HG02870 (cell line): ENCODE data around the gene PPIG.
"Not testable (repeated sequence)": the region's sequence is repeated elsewhere in the genome, so short reads cannot be mapped to it uniquely, and the experiment has no call there.

Experiments
- ATAC-seq: cut with Tn5 transposase; IDR thresholded peaks from one replicate; pipeline ENCODE4 v1.9.1; 2021; ENCODE audit warnings: mild to moderate bottlenecking, moderate library complexity; ENCODE audit not compliant: unreplicated experiment

Gene PPIG

GRCh38 chr2:169585673-169586072 is 1.5 kb downstream of the PPIG start:
- no peak for ATAC-seq

- no peak for ATAC-seq
Measured at GRCh38 chr2:169590804-169591203, 6.7 kb downstream of the PPIG start.

DNA sequence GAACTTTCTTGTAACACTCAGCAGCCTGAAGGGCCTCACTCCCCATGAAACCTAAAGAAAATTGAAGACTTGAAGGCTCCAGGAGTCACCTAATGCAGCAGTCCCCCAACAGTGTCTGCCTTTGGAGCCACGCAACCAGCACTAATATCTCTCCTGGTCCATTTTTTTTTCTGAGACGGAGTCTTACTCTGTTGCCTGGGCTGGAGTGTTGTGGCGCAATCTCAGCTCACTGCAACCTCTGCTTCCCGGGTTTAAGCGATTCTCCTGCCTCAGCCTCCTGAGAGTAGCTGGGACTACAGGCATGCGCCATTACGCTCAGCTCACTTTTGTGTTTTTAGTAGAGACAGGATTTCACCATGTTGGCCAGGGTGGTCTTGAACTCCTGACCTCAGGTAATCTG is 12.4 kb downstream of the PPIG start:
- ATAC-seq: not testable (repeated sequence)

GRCh38 chr2:169598982-169599381 is 14.8 kb downstream of the PPIG start:
- ATAC-seq: no peak

DNA sequence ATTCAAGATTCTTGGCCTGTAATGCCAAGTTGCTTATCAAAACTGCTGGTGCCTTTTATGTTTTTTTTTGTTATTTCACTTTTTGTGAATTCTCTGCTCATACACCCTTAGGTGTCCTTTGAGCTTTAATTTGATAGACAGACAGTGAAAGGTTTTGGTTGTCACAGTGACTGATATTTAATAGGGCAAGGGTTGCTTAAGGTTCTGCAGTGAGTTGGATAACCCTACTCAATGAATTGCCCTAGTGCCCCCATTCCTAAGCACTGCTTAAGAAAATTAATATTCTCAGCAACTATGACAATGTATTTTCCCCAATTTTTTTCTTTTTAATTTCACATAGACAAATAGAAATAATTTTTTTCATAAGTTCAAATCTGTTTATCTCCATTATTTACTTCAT is 15.4 kb downstream of the PPIG start:
- no peak for ATAC-seq

DNA sequence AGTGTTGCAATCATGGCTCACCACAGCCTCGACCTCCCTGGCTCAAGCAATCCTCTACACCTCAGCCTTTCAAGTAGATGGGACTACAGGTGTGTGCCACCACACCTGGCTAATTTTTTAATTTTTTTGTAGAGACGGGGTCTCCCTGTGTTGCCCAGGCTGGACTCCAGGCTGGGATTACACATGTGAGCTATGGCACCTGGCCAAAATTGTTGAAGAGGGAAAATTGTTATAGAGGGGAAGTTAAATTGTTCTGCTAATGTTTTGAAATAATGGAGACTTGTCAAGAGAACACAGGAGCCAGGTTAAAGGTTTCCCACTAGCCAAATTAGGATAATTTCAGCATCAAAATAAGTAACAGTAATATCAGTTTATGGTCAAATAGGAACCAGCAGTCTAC is 25.1 kb downstream of the PPIG start:
- no peak for ATAC-seq

- ATAC-seq: no peak
Measured at GRCh38 chr2:169613876-169614275, 29.7 kb downstream of the PPIG start.

DNA sequence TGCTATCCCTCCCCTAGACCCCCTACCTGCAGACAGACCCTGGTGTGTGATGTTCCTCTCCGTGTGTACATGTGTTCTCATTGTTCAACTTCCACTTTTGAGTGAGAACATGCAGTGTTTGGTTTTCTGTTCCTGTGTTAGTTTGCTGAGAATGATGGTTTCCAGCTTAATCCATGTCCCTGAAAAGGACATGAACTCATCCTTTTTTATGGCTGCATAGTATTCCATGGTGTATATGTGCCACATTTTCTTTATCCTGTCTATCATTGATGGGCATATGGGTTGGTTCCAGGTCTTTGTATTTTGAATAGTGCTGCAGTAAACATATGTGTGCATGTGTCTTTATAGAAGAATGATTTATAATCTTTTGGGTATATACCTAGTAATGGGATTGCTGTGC is 31.8 kb downstream of the PPIG start:
- not testable (repeated sequence) for ATAC-seq

- ATAC-seq: no peak
Measured at GRCh38 chr2:169619946-169620345, 35.8 kb downstream of the PPIG start.

DNA sequence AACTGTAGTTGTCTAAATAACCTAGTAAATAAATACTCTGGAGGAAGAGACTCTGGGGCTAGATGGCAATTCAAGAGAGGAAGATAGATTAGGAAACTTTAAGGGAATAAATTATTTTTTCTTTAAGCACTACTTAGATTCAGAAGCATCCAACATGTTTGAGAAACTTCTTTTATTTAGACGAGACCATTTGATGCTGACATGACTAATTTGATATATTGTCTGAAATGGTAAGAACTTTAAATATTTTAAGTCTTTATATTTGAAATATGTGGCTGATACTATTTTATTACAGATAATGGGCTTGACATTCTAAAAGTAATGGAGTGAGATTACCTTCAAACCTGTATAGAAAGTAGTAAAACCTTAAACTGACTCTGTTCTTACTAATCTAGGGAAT is 36.4 kb downstream of the PPIG start:
- no peak for ATAC-seq

GRCh38 chr2:169623235-169623634 is 39.1 kb downstream of the PPIG start:
- ATAC-seq: no peak

GRCh38 chr2:169625781-169626180 is 41.6 kb downstream of the PPIG start:
- no peak for ATAC-seq

GRCh38 chr2:169636440-169637097 is 52.4 kb downstream of the PPIG start:
- no peak for ATAC-seq

DNA sequence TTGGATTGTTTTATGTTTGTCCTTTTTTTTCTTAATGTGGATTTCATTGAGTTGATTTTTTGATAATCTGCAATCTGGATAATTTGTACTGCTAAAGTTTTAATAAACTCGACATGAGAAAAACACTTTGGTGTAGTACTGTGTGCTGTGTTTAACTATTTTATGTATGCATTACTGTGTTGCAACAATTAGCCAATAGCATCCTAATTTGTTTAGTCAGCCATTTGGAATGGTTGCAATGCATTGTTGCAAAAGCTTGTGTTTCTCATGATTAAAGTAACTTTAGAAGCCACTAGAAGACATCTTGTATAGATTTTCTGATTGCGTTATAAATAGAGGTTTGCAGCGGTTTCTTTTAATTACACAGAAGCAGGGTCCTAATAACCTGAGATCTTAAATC is 53.5 kb downstream of the PPIG start:
- ATAC-seq: no peak

DNA sequence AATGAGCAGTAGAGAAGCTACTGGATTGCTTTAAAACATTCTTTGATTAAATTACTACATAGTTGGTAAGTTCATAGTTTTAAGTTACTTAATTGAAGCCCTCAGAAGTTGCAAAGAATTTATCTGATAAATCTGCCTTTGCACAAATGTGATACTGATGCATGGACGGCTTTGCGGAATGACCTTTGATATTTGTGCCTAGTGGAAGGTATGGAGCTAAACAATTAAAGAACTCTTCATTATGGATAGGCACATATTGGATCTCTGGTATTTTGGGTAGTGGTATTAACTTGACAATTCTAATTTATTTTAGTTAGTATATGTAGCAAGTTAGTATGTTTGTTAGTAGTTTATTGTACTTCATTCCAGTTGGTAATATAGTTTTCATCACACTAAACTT is 56.0 kb downstream of the PPIG start:
- ATAC-seq: no peak

DNA sequence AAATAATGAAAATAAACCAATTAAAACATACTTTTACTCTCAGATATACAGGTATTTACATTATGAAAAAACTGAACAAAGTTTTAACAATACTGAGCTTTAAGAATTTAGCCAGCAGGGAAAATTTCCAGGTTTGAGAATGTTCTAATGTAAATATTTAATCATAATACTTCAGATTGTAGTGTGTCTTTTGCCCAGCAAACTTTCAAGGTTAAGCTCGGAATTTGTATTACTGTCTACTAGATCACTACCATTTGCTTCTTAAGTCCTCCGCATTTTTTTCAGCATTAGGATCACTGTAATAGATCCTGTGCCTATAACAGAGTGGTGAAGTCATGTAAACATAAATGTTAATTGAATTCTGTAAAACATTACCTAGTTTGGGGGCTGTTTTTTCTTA is 57.3 kb downstream of the PPIG start:
- no peak for ATAC-seq

DNA sequence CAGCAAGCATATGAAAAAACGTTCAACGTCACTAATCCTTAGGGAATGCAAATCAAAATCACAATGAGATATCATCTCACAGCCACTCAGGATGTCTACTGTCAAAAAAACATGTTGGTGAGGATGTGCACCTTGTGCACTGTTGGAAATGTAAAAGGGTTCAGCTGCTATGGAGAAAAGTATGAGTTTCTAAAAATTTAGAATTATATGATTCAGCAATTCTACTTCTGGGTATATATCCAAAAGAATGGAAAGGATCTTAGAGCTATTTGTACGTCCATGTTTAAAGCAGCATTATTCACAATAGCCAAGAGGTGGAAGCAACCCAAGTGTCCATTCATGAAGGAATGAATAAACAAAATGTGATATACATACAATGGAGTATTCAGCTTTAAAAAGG is 60.0 kb downstream of the PPIG start:
- no peak for ATAC-seq

- no peak for ATAC-seq
Measured at GRCh38 chr2:169647496-169647895, 63.3 kb downstream of the PPIG start.

- ATAC-seq: no peak
Measured at GRCh38 chr2:169649278-169649677, 65.1 kb downstream of the PPIG start.

GRCh38 chr2:169653636-169654035 is 69.5 kb downstream of the PPIG start:
- ATAC-seq: no peak

- ATAC-seq: no peak
Measured at GRCh38 chr2:169656164-169656563, 72.0 kb downstream of the PPIG start.

DNA sequence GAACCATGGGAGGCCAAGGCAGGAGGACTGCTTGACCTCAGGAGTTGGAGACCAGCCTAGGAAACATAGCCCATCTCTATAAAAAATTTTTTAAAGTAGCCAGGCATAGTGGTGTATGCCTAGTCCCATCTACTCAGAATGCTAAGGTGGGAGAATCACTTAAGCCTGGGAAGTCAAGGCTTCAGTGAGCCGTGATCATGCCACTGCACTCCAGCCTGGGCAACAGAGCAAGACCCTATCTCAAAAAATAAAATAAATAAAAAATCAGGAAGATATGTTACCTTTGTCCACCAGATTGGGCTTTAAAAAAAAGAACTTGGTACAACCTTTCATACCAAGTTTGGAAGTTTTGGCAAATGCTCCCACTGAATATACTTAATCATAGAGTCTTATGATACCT is 74.7 kb downstream of the PPIG start:
- no peak for ATAC-seq

DNA sequence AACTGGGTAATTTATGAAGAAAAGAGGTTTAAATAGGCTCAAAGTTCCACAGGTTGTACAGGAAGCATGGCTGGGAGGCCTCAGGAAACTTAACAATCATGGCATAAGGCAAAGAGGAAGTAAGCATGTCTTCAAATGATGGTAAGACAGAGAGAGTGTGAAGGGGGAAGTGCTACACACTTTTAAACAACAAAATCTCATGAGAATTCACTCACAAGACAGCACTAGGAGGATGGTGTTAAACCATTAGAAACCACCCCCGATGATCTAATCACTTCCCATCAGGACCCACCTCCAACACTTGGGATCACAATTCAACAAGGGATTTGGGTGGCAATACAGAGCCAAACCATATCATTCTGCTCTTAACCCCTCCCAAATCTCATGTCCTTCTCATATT is 75.2 kb downstream of the PPIG start:
- no peak for ATAC-seq
